H1 (cell line): ENCODE measurements around the gene KATNA1.

Experiments
- BRCA1 ChIP-seq: IDR thresholded peaks from 2 replicates; pipeline ENCODE4 v1.6.1; 2012; ENCODE audit warnings: low read depth, low read length, improper control_type of control experiment
- EP300 ChIP-seq, 2 experiments: IDR thresholded peaks; 1 replicate in 1 of 2; 2 replicates in 1 of 2; pipeline ENCODE4 v1.6.1; 2011 to 2012; ENCODE audit warnings: low read depth in 2 of 2, low read length in 2 of 2, mild to moderate bottlenecking in 2 of 2, borderline replicate concordance in 1 of 2, inconsistent platforms in 1 of 2, moderate library complexity in 1 of 2
- POLR2AphosphoS5 ChIP-seq: IDR thresholded peaks from 2 replicates; pipeline ENCODE4 v1.6.1; 2011; ENCODE audit warnings: low read depth, low read length
- RXRA ChIP-seq: IDR thresholded peaks from 2 replicates; pipeline ENCODE4 v1.6.1; 2011; ENCODE audit warnings: low read depth, mild to moderate bottlenecking, low read length, moderate library complexity; ENCODE audit not compliant: insufficient read depth
- TF ChIP-seq, protein P1 (sequence below), 3 experiments: IDR thresholded peaks; 1 replicate in 2 of 3; 2 replicates in 1 of 3; pipeline versions ENCODE4 v1.5.1 to v1.6.1; 2011; ENCODE audit warnings: low read length in 3 of 3, mild to moderate bottlenecking in 3 of 3, inconsistent platforms in 2 of 3, low read depth in 1 of 3, moderate library complexity in 1 of 3; ENCODE audit not compliant: insufficient read depth in 1 of 3; ENCODE audit errors: control extremely low read depth in 1 of 3

DNA sequence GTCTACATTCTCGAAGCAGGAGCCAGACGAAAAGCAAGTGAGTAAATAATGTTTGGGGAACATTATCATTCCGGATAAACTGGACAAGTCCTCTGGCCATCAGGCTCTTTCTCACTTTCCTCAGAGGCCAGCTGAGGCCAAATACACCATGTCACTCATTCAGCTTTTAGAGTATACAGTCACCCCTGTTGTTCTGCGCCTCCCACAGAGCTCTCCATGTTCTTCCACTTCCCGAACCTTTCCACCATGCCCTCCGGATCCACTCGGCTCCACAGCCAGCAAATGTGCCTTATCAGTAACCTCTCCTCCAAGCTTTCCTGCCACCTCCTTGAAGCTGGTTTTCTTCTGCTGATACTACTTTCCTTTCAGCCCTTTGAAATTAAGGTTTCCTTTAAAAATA is 37.7 kb upstream of the KATNA1 start:
- TF ChIP-seq, protein P1, sequence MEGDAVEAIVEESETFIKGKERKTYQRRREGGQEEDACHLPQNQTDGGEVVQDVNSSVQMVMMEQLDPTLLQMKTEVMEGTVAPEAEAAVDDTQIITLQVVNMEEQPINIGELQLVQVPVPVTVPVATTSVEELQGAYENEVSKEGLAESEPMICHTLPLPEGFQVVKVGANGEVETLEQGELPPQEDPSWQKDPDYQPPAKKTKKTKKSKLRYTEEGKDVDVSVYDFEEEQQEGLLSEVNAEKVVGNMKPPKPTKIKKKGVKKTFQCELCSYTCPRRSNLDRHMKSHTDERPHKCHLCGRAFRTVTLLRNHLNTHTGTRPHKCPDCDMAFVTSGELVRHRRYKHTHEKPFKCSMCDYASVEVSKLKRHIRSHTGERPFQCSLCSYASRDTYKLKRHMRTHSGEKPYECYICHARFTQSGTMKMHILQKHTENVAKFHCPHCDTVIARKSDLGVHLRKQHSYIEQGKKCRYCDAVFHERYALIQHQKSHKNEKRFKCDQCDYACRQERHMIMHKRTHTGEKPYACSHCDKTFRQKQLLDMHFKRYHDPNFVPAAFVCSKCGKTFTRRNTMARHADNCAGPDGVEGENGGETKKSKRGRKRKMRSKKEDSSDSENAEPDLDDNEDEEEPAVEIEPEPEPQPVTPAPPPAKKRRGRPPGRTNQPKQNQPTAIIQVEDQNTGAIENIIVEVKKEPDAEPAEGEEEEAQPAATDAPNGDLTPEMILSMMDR (IDR thresholded peaks at IDR 0.05; ENCODE audit: control extremely low read depth in 1 of 3, insufficient read depth in 1 of 3, low read depth in 1 of 3, low read length in 3 of 3), result no peak
- TF ChIP-seq BRCA1 (no peak), POLR2AphosphoS5 (no peak), RXRA (no peak), EP300 (IDR thresholded peaks at IDR 0.05; ENCODE audit: borderline replicate concordance in 1 of 2, low read depth in 2 of 2, low read length in 2 of 2) (no peak)
